Neural crest cell (in vitro differentiated cells): Measurements from ENCODE around the gene NOTUM. TPM values are rescaled to one million over a fixed set of nuclear protein-coding genes. Genes with fewer than 3 reads are reported as not detected.
"Not testable (repeated sequence)": the region's sequence is repeated elsewhere in the genome, so short reads cannot be mapped to it uniquely, and the experiment has no call there.

Source experiments
- DNase-seq: peaks from one replicate; pipeline ENCODE4 v3.0.0; 2021; ENCODE audit warnings: low read depth, mixed read lengths, low spot score
- H3K27ac Mint-ChIP-seq: one replicate; pipeline ENCODE4 v1.8.0; 2021; ENCODE audit warnings: mild to moderate bottlenecking, mixed read lengths; ENCODE audit not compliant: unreplicated experiment
- H3K27me3 Mint-ChIP-seq: 2 replicates; pipeline ENCODE4 v1.8.0; 2021; ENCODE audit warnings: low read depth, mild to moderate bottlenecking, mixed read lengths
- H3K36me3 Mint-ChIP-seq: 2 replicates; pipeline ENCODE4 v1.8.0; 2021; ENCODE audit warnings: low read depth, mild to moderate bottlenecking, mixed read lengths
- H3K4me1 Mint-ChIP-seq: 2 replicates; pipeline ENCODE4 v1.8.0; 2021; ENCODE audit warnings: mixed read lengths
- H3K4me3 Mint-ChIP-seq: one replicate; pipeline ENCODE4 v1.8.0; 2021; ENCODE audit warnings: mild to moderate bottlenecking, mixed read lengths
- H3K9me3 Mint-ChIP-seq: 2 replicates; pipeline ENCODE4 v1.8.0; 2021; ENCODE audit warnings: mixed read lengths
- total RNA-seq: library from RNA; stranded (reverse); gene quantifications from 2 replicates; pipeline ENCODE4 v1.2.1, GENCODE V29; 2021
- TF ChIP-seq, protein P1 (sequence below): fragments of 200-600 bp; sonication (generic); conservative IDR thresholded peaks from 2 replicates; pipeline ENCODE4 v1.5.0; 2021; ENCODE audit warnings: antibody characterized with exemption, mild to moderate bottlenecking

Gene NOTUM
- total RNA-seq, 1 donor from 2014 or later: 6.3 TPM

GRCh38 chr17:81918333-81918669 is 42.7 kb downstream of the NOTUM start:
- not testable (repeated sequence) for H3K9me3 Mint-ChIP-seq, H3K27me3 Mint-ChIP-seq, H3K36me3 Mint-ChIP-seq, DNase-seq
- H3K4me1 Mint-ChIP-seq: peaks cover 11% of the 10 kb centered on the region
- H3K4me3 Mint-ChIP-seq: peak overlapping the region; percentile 90
- TF ChIP-seq, protein P1, sequence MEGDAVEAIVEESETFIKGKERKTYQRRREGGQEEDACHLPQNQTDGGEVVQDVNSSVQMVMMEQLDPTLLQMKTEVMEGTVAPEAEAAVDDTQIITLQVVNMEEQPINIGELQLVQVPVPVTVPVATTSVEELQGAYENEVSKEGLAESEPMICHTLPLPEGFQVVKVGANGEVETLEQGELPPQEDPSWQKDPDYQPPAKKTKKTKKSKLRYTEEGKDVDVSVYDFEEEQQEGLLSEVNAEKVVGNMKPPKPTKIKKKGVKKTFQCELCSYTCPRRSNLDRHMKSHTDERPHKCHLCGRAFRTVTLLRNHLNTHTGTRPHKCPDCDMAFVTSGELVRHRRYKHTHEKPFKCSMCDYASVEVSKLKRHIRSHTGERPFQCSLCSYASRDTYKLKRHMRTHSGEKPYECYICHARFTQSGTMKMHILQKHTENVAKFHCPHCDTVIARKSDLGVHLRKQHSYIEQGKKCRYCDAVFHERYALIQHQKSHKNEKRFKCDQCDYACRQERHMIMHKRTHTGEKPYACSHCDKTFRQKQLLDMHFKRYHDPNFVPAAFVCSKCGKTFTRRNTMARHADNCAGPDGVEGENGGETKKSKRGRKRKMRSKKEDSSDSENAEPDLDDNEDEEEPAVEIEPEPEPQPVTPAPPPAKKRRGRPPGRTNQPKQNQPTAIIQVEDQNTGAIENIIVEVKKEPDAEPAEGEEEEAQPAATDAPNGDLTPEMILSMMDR: peak; percentile 29
- peak overlapping the region; percentile 62 for H3K27ac Mint-ChIP-seq

DNA sequence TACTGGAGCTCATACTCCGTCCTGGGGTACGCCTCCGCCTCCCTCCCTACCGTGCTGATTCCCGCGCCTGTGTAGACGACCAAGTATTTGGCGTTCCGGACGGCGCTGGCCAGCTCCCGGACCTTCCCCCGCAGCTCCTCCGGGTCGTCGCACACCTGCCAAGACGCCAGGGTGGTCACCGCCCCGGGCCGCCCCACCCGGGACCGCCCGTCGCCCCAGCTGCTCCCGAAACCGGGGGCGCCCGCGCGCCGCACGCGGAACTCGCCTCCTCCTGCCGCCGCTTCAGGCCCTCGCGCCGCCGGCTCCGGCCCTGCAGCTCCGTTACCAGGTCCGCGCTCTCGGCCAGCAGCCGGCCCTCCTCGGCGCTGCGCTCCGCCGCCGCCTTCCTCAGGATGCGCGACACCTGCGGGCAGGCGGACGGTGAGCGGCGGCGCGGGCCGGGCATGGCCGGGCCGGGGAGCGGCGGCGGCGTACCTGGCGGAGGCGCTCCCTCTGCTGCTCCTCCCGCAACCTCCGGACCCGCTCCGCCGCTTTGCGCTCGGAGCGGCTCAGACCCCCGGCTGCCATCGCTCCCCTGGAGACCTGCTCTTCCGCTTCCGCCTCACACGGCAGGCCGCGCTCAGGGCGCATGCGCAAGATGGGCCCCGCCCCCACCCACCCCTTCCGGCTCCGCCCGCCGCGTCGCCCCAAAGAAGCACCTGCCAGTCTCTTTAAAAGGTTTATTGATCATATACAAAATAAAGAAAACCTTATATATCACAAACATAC is 43.2 kb downstream of the NOTUM start, which contains the start of gene SIRT7:
Gene SIRT7 (minus strand): TSS at position 612 of the 768 bp plus-strand sequence. CDS start 45 bp downstream, at position 567.
- no peaks in the 10 kb centered on the region for H3K9me3 Mint-ChIP-seq
- peak; percentile 65 for DNase-seq
- peak within 1 kb of the TSS; percentile 62 for H3K27ac Mint-ChIP-seq
- H3K4me3 Mint-ChIP-seq: peak within 1 kb of the TSS; percentile 90
- H3K27me3 Mint-ChIP-seq: no peaks in the 10 kb centered on the region
- peaks cover 9% of the 10 kb centered on the region for H3K36me3 Mint-ChIP-seq
- TF ChIP-seq, protein P1: no peak
- peaks cover 9% of the 10 kb centered on the region for H3K4me1 Mint-ChIP-seq

DNA sequence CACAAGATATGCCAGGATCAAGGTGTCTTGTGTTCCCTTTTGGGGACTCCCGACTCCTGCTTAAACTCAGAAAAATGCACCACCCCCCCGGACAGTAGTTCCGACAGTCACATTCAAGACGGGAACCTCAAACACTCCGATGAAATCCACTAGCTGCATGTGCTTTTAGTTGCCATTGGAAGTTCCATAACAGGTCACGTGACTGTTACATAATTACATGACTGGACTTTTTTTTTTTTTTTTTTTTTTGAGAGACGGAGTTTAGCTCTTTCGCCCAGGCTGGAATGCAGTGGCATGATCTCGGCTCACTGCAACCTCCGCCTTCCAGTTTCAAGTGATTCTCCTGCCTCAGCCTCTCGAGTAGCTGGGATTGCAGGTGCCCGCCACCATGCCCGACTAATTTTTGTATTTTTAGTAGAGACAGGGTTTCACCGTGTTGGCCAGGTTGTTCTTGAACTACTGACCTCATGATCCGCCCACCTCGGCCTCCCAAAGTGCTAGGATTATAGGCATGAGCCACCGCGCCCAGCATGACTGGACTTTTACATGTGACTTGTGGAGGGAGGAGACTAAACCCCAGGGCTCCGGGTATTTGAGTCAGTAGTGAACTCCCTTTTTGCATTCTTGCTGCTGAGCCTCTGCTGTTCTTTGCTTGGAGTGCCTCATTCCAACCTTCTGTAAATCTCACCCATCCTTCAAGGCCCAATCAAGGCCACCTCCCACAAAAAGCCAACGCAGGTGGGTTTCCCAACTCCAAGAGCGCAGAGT is 44.6 kb downstream of the NOTUM start:
- Mint-ChIP-seq H3K4me3 (peak overlapping the region; percentile 83), H3K36me3 (peaks cover 7% of the 10 kb centered on the region), H3K4me1 (peaks cover 9% of the 10 kb centered on the region), H3K27me3 (no peaks in the 10 kb centered on the region), H3K27ac (no peak overlapping the region), H3K9me3 (no peaks in the 10 kb centered on the region)
- TF ChIP-seq, protein P1: no peak
- DNase-seq: no peak

GRCh38 chr17:81915331-81915730 is 45.7 kb downstream of the NOTUM start:
- TF ChIP-seq, protein P1: no peak
- H3K9me3 Mint-ChIP-seq: no peaks in the 10 kb centered on the region
- no peak for DNase-seq
- peak overlapping the region; percentile 83 for H3K4me3 Mint-ChIP-seq
- H3K27me3 Mint-ChIP-seq: no peaks in the 10 kb centered on the region
- H3K27ac Mint-ChIP-seq: no peak overlapping the region
- peaks cover 12% of the 10 kb centered on the region for H3K4me1 Mint-ChIP-seq
- H3K36me3 Mint-ChIP-seq: peaks cover 7% of the 10 kb centered on the region

DNA sequence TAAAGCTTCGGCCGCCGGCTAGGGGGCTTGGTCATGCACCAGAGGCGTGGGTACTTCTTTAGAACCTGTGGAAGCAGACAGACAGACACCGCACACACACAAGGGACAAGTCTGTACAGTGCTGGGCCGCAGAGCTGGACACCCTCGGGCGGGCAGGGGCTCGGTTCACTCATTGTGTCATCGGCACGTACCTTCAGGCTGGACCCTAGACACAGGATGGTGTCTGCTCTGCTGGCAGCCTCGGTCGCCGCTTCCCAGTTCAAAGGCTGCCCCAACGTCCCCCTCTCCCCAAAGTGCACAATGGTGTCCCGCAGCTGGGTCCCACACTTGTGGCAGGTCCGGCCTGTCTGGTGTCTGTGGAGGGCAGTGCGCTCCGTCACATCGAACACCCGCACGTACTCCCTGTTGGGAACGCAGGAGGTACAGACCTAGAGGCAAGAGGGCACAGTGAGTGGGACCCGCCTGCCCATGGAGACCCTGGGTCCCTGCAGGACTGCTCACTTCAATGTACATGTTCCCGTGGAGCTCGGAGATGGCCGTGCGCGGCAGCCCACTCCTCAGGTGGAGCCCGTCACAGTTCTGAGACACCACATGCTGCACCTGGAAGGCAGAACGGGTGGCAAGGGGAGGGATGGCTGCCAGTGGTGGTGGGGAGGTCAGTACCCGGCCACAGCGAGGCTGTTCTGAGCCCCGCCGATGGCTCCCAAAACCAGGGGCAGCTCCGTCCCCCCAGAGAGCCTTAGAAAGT is 46.7 kb downstream of the NOTUM start:
- H3K27me3 Mint-ChIP-seq: no peaks in the 10 kb centered on the region
- peaks cover 7% of the 10 kb centered on the region for H3K36me3 Mint-ChIP-seq
- TF ChIP-seq, protein P1: no peak
- H3K4me1 Mint-ChIP-seq: peaks cover 18% of the 10 kb centered on the region
- H3K27ac Mint-ChIP-seq: no peak overlapping the region
- DNase-seq: no peak
- H3K9me3 Mint-ChIP-seq: no peaks in the 10 kb centered on the region
- H3K4me3 Mint-ChIP-seq: peak overlapping the region; percentile 31
